ENCODE data around the gene RANBP17.

- TF ChIP-seq CTCF (IDR thresholded peaks at IDR 0.05) (no peak), POLR2A (IDR thresholded peaks at IDR 0.05) (no peak)
These were observed 30.4 kb downstream of the RANBP17 start for GRCh38 chr5:170892196-170892595.
